ENCODE results near the gene MRPL43. TPM values are rescaled to one million over a fixed set of nuclear protein-coding genes. Genes with fewer than 3 reads are reported as not detected.

The MRPL43 gene
- total RNA-seq, 1 experiment from 2014 or later = 91.3 TPM

DNA sequence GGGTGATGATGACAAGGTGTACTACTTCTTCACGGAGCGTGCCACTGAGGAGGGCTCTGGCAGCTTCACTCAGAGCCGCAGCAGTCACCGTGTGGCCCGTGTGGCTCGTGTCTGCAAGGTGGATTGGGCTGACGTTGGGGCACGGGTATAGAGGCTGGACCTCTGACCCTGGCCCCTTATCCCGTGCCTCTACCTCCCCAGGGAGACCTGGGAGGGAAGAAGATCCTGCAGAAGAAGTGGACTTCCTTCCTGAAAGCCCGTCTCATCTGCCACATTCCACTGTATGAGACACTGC, 8.4 kb downstream of the MRPL43 start (continued):
- TF ChIP-seq, protein P1, sequence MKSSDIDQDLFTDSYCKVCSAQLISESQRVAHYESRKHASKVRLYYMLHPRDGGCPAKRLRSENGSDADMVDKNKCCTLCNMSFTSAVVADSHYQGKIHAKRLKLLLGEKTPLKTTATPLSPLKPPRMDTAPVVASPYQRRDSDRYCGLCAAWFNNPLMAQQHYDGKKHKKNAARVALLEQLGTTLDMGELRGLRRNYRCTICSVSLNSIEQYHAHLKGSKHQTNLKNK (CRISPR knock-in tag; IDR thresholded peaks at IDR 0.05) = no peak
- TF ChIP-seq, protein P2, sequence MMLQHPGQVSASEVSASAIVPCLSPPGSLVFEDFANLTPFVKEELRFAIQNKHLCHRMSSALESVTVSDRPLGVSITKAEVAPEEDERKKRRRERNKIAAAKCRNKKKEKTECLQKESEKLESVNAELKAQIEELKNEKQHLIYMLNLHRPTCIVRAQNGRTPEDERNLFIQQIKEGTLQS (CRISPR knock-in tag; conservative IDR thresholded peaks at IDR 0.05) = no peak
- TF ChIP-seq NFATC4 (CRISPR knock-in tag; IDR thresholded peaks at IDR 0.05) (no peak), OVOL2 (CRISPR knock-in tag; IDR thresholded peaks at IDR 0.05; ENCODE audit: borderline replicate concordance) (no peak), TEAD1 (CRISPR knock-in tag; IDR thresholded peaks at IDR 0.05) (no peak), GRHL2 (CRISPR knock-in tag; IDR thresholded peaks at IDR 0.05; ENCODE audit: insufficient replicate concordance, severe bottlenecking) (no peak)
- TF ChIP-seq, protein P3, sequence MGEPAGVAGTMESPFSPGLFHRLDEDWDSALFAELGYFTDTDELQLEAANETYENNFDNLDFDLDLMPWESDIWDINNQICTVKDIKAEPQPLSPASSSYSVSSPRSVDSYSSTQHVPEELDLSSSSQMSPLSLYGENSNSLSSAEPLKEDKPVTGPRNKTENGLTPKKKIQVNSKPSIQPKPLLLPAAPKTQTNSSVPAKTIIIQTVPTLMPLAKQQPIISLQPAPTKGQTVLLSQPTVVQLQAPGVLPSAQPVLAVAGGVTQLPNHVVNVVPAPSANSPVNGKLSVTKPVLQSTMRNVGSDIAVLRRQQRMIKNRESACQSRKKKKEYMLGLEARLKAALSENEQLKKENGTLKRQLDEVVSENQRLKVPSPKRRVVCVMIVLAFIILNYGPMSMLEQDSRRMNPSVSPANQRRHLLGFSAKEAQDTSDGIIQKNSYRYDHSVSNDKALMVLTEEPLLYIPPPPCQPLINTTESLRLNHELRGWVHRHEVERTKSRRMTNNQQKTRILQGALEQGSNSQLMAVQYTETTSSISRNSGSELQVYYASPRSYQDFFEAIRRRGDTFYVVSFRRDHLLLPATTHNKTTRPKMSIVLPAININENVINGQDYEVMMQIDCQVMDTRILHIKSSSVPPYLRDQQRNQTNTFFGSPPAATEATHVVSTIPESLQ (CRISPR knock-in tag; IDR thresholded peaks at IDR 0.05) = no peak
- TF ChIP-seq, protein P4, sequence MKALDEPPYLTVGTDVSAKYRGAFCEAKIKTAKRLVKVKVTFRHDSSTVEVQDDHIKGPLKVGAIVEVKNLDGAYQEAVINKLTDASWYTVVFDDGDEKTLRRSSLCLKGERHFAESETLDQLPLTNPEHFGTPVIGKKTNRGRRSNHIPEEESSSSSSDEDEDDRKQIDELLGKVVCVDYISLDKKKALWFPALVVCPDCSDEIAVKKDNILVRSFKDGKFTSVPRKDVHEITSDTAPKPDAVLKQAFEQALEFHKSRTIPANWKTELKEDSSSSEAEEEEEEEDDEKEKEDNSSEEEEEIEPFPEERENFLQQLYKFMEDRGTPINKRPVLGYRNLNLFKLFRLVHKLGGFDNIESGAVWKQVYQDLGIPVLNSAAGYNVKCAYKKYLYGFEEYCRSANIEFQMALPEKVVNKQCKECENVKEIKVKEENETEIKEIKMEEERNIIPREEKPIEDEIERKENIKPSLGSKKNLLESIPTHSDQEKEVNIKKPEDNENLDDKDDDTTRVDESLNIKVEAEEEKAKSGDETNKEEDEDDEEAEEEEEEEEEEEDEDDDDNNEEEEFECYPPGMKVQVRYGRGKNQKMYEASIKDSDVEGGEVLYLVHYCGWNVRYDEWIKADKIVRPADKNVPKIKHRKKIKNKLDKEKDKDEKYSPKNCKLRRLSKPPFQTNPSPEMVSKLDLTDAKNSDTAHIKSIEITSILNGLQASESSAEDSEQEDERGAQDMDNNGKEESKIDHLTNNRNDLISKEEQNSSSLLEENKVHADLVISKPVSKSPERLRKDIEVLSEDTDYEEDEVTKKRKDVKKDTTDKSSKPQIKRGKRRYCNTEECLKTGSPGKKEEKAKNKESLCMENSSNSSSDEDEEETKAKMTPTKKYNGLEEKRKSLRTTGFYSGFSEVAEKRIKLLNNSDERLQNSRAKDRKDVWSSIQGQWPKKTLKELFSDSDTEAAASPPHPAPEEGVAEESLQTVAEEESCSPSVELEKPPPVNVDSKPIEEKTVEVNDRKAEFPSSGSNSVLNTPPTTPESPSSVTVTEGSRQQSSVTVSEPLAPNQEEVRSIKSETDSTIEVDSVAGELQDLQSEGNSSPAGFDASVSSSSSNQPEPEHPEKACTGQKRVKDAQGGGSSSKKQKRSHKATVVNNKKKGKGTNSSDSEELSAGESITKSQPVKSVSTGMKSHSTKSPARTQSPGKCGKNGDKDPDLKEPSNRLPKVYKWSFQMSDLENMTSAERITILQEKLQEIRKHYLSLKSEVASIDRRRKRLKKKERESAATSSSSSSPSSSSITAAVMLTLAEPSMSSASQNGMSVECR (CRISPR knock-in tag; IDR thresholded peaks at IDR 0.05; ENCODE audit: borderline replicate concordance) = no peak

DNA sequence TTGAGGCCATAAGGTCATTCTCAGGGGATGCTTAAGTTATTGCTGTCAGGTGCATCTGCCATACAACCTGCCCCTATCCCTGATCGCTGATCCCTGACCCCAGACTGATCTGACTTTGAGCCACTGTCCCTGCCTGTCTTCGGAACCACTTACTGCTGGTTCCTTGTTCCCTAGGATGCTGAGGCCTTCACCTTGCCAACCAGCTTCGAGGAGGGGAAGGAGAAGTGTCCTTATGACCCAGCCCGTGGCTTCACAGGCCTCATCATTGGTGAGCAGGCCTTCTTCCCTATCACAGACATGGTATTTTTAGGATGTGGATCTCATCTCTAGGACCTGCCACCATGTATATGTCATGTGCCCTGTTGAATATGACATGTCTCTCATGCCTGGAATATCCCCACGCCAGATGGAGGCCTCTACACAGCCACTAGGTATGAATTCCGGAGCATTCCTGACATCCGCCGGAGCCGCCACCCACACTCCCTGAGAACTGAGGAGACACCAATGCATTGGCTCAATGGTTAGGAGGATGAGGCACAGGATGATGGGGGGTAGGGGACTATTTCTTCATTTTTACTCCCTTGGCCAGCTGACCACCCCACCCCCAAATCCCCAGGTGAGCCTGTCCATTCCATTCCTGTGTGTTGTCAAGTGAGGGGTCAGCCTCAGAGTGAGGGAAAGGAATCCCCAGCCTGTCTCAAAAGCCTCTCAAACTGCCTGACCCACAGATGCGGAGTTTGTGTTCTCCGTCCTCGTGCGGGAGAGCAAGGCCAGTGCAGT, 9.0 kb downstream of the MRPL43 start:
- H3K4me3 Mint-ChIP-seq = no peak overlapping the region
- TF ChIP-seq, protein P5, sequence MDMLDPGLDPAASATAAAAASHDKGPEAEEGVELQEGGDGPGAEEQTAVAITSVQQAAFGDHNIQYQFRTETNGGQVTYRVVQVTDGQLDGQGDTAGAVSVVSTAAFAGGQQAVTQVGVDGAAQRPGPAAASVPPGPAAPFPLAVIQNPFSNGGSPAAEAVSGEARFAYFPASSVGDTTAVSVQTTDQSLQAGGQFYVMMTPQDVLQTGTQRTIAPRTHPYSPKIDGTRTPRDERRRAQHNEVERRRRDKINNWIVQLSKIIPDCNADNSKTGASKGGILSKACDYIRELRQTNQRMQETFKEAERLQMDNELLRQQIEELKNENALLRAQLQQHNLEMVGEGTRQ (CRISPR knock-in tag; IDR thresholded peaks at IDR 0.05) = no peak
- TF ChIP-seq, protein P6, sequence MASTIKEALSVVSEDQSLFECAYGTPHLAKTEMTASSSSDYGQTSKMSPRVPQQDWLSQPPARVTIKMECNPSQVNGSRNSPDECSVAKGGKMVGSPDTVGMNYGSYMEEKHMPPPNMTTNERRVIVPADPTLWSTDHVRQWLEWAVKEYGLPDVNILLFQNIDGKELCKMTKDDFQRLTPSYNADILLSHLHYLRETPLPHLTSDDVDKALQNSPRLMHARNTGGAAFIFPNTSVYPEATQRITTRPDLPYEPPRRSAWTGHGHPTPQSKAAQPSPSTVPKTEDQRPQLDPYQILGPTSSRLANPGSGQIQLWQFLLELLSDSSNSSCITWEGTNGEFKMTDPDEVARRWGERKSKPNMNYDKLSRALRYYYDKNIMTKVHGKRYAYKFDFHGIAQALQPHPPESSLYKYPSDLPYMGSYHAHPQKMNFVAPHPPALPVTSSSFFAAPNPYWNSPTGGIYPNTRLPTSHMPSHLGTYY (CRISPR knock-in tag; IDR thresholded peaks at IDR 0.05) = no peak
- no peak for TF ChIP-seq ZNF263 (CRISPR knock-in tag; IDR thresholded peaks at IDR 0.05; ENCODE audit: low read depth)
- TF ChIP-seq, protein P7, sequence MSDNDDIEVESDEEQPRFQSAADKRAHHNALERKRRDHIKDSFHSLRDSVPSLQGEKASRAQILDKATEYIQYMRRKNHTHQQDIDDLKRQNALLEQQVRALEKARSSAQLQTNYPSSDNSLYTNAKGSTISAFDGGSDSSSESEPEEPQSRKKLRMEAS (CRISPR knock-in tag; IDR thresholded peaks at IDR 0.05) = no peak
- TF ChIP-seq, protein P2 (CRISPR knock-in tag; conservative IDR thresholded peaks at IDR 0.05) = no peak
- TF ChIP-seq ZNF416 (CRISPR knock-in tag; IDR thresholded peaks at IDR 0.05) = no peak
- TF ChIP-seq, protein P1 (CRISPR knock-in tag; IDR thresholded peaks at IDR 0.05) = no peak
- no peak for TF ChIP-seq ATF1 (CRISPR knock-in tag; IDR thresholded peaks at IDR 0.05)
- no peak for TF ChIP-seq NFYB (CRISPR knock-in tag; conservative IDR thresholded peaks at IDR 0.05; ENCODE audit: low read depth)
- TF ChIP-seq MYBL2 (CRISPR knock-in tag; IDR thresholded peaks at IDR 0.05) = no peak
- no peak for TF ChIP-seq CREM (CRISPR knock-in tag; IDR thresholded peaks at IDR 0.05)
- TF ChIP-seq, protein P8, sequence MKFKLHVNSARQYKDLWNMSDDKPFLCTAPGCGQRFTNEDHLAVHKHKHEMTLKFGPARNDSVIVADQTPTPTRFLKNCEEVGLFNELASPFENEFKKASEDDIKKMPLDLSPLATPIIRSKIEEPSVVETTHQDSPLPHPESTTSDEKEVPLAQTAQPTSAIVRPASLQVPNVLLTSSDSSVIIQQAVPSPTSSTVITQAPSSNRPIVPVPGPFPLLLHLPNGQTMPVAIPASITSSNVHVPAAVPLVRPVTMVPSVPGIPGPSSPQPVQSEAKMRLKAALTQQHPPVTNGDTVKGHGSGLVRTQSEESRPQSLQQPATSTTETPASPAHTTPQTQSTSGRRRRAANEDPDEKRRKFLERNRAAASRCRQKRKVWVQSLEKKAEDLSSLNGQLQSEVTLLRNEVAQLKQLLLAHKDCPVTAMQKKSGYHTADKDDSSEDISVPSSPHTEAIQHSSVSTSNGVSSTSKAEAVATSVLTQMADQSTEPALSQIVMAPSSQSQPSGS (CRISPR knock-in tag; IDR thresholded peaks at IDR 0.05; ENCODE audit: borderline replicate concordance, low read depth) = no peak
- H3K4me1 Mint-ChIP-seq = no peaks in the 10 kb centered on the region
- no peak for DNase-seq (ENCODE audit: low spot score)
- ChIA-PET CTCF (no interaction called here), POLR2A (no interaction called here)
- ATAC-seq = no peak
- no peaks in the 10 kb centered on the region for H3K9me3 Mint-ChIP-seq
- H3K36me3 Mint-ChIP-seq = 0 out of 2 replicates have a peak, but pooled peaks cover 3% of the 10 kb centered on the region
- H3K27ac Mint-ChIP-seq = no peak overlapping the region
- H3K27me3 Mint-ChIP-seq (ENCODE audit: low read depth) = no peaks in the 10 kb centered on the region; the same call in 1 of the 2 replicates
